MG63 (cell line): Measurements from ENCODE around the gene AP3S2. TPM values are rescaled to one million over a fixed set of nuclear protein-coding genes. Genes with fewer than 3 reads are reported as not detected.
"Not testable (repeated sequence)": the region's sequence is repeated elsewhere in the genome, so short reads cannot be mapped to it uniquely, and the experiment has no call there.

Source experiments
- DNase-seq: peaks from one replicate; pipeline ENCODE4 v3.0.0-alpha.2; 2020
- H3K27me3 ChIP-seq: fragments of 250-450 bp; sonication (Bioruptor Pico); 2 replicates; pipeline ENCODE4 v1.5.1; 2020; ENCODE audit warnings: mild to moderate bottlenecking, moderate library complexity
- H3K36me3 ChIP-seq: fragments of 250-450 bp; sonication (Bioruptor Pico); 2 replicates; pipeline ENCODE4 v1.5.1; 2020; ENCODE audit warnings: mild to moderate bottlenecking, moderate library complexity
- H3K4me3 ChIP-seq: fragments of 250-450 bp; sonication (Bioruptor Pico); 2 replicates; pipeline ENCODE4 v1.5.1; 2020; ENCODE audit warnings: mild to moderate bottlenecking, moderate library complexity
- H3K9me3 ChIP-seq: fragments of 250-450 bp; sonication (Bioruptor Pico); 2 replicates; pipeline ENCODE4 v1.5.1; 2020; ENCODE audit warnings: mild to moderate bottlenecking, moderate library complexity
- total RNA-seq: library from RNA; depleted of rRNA; stranded (reverse); fragments of >200 nt; shearing (Covaris generic); gene quantifications from 2 replicates; pipeline ENCODE4 v1.2.3, GENCODE V29; 2014; ENCODE audit warnings: low replicate concordance; rRNA removed

The AP3S2 gene
- total RNA-seq, 1 experiment from 2014 or later: 74.8 TPM

- Histone ChIP-seq H3K9me3 (no peaks in the 10 kb centered on the region), H3K27me3 (no peaks in the 10 kb centered on the region), H3K4me3 (no peak overlapping the region), H3K36me3 (peaks cover 65% of the 10 kb centered on the region)
- no peak for DNase-seq
Measured at GRCh38 chr15:89785774-89786140, 108.0 kb downstream of the AP3S2 start.

GRCh38 chr15:89785064-89785773 is 108.6 kb downstream of the AP3S2 start:
- H3K36me3 ChIP-seq: peaks cover 59% of the 10 kb centered on the region
- H3K27me3 ChIP-seq: no peaks in the 10 kb centered on the region
- no peak for DNase-seq

GRCh38 chr15:89784686-89784960 is 109.2 kb downstream of the AP3S2 start:
- no peaks in the 10 kb centered on the region for H3K9me3 ChIP-seq
- peaks cover 57% of the 10 kb centered on the region for H3K36me3 ChIP-seq
- DNase-seq: no peak
- no peak overlapping the region for H3K4me3 ChIP-seq
- no peaks in the 10 kb centered on the region for H3K27me3 ChIP-seq

More at GRCh38 chr15:89785064-89785773, 108.6 kb downstream of the AP3S2 start:
- H3K9me3 ChIP-seq: no peaks in the 10 kb centered on the region
- no peak overlapping the region for H3K4me3 ChIP-seq

GRCh38 chr15:89783861-89784685 is 109.7 kb downstream of the AP3S2 start:
- Histone ChIP-seq H3K4me3 (no peak overlapping the region), H3K27me3 (no peaks in the 10 kb centered on the region), H3K9me3 (no peaks in the 10 kb centered on the region), H3K36me3 (peaks cover 52% of the 10 kb centered on the region)
- DNase-seq: no peak

- Histone ChIP-seq H3K27me3 (no peaks in the 10 kb centered on the region), H3K4me3 (no peak overlapping the region), H3K9me3 (no peaks in the 10 kb centered on the region), H3K36me3 (peaks cover 44% of the 10 kb centered on the region)
- DNase-seq: peak; percentile 36
Measured at GRCh38 chr15:89783111-89783860, 110.5 kb downstream of the AP3S2 start.

- not testable (repeated sequence) for DNase-seq, H3K27me3 ChIP-seq, H3K9me3 ChIP-seq, H3K4me3 ChIP-seq
- H3K36me3 ChIP-seq: peaks cover 37% of the 10 kb centered on the region
Measured at GRCh38 chr15:89782619-89782950, 111.2 kb downstream of the AP3S2 start.

GRCh38 chr15:89781891-89782618 is 111.7 kb downstream of the AP3S2 start:
- Histone ChIP-seq H3K36me3 (peaks cover 32% of the 10 kb centered on the region), H3K9me3 (no peaks in the 10 kb centered on the region), H3K27me3 (no peaks in the 10 kb centered on the region), H3K4me3 (no peak overlapping the region)
- DNase-seq: peak; percentile 53

GRCh38 chr15:89781055-89781454 is 112.7 kb downstream of the AP3S2 start:
- Histone ChIP-seq H3K4me3 (no peak overlapping the region), H3K9me3 (no peaks in the 10 kb centered on the region), H3K36me3 (peaks cover 24% of the 10 kb centered on the region), H3K27me3 (no peaks in the 10 kb centered on the region)
- no peak for DNase-seq

GRCh38 chr15:89780601-89781000 is 113.2 kb downstream of the AP3S2 start:
- no peak for DNase-seq
- Histone ChIP-seq H3K36me3 (peaks cover 20% of the 10 kb centered on the region), H3K27me3 (no peaks in the 10 kb centered on the region)

More at GRCh38 chr15:89780601-89781000, 113.2 kb downstream of the AP3S2 start:
- Histone ChIP-seq H3K4me3 (no peak overlapping the region), H3K9me3 (no peaks in the 10 kb centered on the region)

Other genes with a start within 250 kb of the AP3S2 start
- gene KIF7, start 238.5 kb downstream of the AP3S2 start, total RNA-seq: 27.4 and 42.1 TPM in 2 replicates
- gene PLIN1, start 214.6 kb downstream of the AP3S2 start, total RNA-seq: 0.13 and 0.17 TPM in 2 replicates
- 18.3 and 18.4 TPM in 2 replicates for gene PEX11A, start 203.2 kb downstream of the AP3S2 start, total RNA-seq
- gene WDR93, start 203.2 kb downstream of the AP3S2 start, total RNA-seq: 0.13 TPM in 1 of 2 replicates, not detected in the other
- gene MESP1, start 142.7 kb downstream of the AP3S2 start, total RNA-seq: 2.2 and 8.9 TPM in 2 replicates
- 1.8 TPM in 1 of 2 replicates, not detected in the other for gene MESP2, start 117.7 kb downstream of the AP3S2 start, total RNA-seq
- gene ANPEP, start 79.1 kb downstream of the AP3S2 start, total RNA-seq: 24.9 and 43.8 TPM in 2 replicates
- gene ARPIN, start 19.0 kb upstream of the AP3S2 start, total RNA-seq: 4.0 and 6.4 TPM in 2 replicates
- 7.0 and 9.1 TPM in 2 replicates for gene ZNF710, start 107.3 kb upstream of the AP3S2 start, total RNA-seq
- 45.7 and 57.2 TPM in 2 replicates for gene IDH2, start 208.5 kb upstream of the AP3S2 start, total RNA-seq